GM19452 (cell line): ENCODE data around the gene BIRC7.

ENCODE experiments used
- ATAC-seq: cut with Tn5 transposase; IDR thresholded peaks from one replicate; pipeline ENCODE4 v1.9.1; 2021; ENCODE audit not compliant: unreplicated experiment

The BIRC7 gene

DNA sequence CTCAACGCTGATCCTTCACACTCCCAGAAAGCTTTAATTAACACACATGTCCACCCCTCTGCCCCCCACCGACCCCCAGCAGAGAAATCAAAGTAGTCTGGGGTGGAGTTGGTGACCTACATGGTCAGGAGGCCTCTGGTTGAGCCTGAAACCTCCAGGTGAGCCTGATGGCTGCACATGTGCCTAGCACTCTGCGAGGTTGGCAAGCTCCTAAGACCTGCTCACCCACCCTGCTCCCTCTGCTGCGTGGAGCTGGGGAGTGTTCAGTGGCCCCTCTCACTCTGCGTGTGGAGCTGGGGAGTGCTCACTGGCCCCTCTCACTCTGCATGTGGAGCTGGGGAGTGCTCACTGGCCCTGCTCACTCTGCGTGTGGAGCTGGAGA lies 11.9 kb upstream of the BIRC7 start:
- no peak for ATAC-seq

DNA sequence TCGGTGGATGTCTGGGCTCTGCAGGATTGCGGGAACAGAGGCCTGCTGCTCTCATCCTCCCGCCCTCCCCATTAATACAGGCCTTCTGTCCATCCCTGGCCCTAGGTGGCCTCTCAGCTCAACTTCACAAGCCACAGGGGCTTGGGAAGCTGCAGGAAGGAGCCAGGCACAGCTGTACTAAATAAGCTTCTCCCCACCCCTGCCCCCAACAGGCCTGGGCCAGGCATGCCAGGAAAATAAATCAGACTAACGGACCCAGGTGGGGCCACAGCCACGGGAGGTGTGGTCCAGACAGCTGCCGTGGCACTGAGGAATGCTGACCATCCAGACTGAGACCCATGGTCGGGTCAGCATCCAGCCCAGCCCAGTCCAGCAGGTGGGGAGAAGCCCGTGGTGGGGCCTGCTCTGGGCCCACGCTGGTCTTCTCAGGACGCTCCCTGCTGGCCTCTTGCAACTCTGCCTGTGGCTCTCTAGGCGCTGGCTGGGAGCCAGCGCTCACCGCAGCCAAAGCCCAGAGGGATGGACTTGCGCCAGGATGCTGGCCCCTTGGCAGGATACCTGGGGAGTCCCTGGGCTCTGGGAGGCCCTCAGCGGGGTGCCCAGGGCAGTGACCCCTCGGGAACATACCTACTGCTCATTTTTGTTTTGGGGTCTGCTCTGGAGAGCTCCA lies 11.2 kb upstream of the BIRC7 start:
- ATAC-seq: no peak

DNA sequence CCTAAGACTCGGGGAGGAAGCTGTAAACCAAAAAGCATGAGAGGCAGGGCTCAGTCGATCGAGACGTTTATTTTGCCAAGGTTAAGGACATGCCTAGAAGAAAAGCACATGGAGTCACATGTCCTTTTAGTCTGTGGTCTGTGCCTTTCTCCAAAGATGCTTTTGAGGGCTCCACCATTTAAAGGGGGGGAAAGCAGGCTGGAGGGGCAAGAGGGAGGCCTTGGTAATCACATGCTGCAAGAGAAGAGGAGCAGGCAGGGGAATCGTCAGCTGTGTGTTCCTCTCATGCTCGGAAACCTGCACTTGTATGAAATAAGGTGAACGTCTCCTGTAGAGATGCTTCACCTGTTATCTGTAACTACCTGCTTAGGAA lies 10.6 kb upstream of the BIRC7 start:
- no peak for ATAC-seq

GRCh38 chr20:63226042-63226943 lies 9.4 kb upstream of the BIRC7 start:
- ATAC-seq: no peak

DNA sequence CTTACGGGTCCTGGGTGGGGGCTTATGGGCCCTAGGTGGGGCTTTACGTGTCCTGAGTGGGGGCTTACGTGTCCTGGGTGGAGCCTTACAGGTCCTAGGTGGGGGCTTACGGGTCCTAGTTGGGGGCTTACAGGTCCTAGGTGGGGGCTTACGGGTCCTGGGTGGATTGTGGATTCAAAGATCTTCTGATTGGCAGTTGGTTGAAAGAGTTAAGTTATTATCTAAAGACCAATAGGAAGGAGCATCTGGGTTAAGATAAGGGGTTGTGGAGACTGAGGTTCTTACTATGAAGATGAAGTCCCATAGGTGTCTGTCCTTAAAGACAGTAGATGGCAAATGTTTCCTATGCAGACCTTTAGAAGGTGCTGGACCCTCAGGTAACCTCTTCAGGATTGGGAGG lies 8.4 kb upstream of the BIRC7 start:
- no peak for ATAC-seq

GRCh38 chr20:63228806-63229205 lies 6.9 kb upstream of the BIRC7 start:
- no peak for ATAC-seq

GRCh38 chr20:63230800-63231268 lies 4.9 kb upstream of the BIRC7 start:
- no peak for ATAC-seq

- ATAC-seq: no peak
These were observed 3.3 kb upstream of the BIRC7 start for GRCh38 chr20:63232235-63233060.

- ATAC-seq: no peak
These were observed 2.7 kb upstream of the BIRC7 start for GRCh38 chr20:63233061-63233344.

- no peak for ATAC-seq
These were observed 1.8 kb upstream of the BIRC7 start for GRCh38 chr20:63233924-63234323.

- ATAC-seq: no peak
These were observed 859 bp upstream of the BIRC7 start for GRCh38 chr20:63234693-63235398.

GRCh38 chr20:63236116-63236837 lies 572 bp downstream of the BIRC7 start:
- no peak for ATAC-seq

DNA sequence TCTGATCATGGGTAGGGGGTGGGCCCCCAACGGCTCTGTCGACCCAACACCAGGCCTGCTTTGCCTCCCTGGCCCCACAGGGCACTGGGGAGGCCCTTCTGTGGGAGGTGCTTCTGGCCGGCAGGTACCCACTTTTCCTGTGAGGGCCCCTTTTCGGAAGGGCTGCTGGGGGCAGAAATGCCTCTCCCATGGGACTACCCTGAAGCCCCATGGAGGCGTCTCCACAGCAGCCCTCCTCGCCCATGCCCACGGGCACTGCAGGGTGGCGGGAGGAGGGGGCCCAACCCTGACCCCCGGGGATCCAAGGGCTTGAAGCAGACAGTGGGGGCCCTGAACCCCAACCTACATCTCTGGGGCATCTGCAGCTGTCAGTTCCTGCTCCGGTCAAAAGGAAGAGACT lies 2.3 kb downstream of the BIRC7 start:
- ATAC-seq: no peak

- no peak for ATAC-seq
These were observed 2.9 kb downstream of the BIRC7 start for GRCh38 chr20:63238514-63239125.

DNA sequence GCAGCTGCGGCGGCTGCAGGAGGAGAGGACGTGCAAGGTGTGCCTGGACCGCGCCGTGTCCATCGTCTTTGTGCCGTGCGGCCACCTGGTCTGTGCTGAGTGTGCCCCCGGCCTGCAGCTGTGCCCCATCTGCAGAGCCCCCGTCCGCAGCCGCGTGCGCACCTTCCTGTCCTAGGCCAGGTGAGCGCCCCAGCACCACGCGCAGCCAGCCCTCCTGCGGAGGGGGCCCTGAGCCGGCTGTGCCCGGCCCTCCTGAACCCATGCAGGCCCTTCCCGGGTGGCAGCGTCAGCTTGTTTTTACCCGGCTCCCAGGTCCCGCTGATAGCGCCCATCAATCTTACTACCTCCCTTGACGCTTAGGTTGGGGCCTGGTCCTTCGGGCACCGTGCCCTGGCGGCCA lies 3.7 kb downstream of the BIRC7 start:
- ATAC-seq: no peak

DNA sequence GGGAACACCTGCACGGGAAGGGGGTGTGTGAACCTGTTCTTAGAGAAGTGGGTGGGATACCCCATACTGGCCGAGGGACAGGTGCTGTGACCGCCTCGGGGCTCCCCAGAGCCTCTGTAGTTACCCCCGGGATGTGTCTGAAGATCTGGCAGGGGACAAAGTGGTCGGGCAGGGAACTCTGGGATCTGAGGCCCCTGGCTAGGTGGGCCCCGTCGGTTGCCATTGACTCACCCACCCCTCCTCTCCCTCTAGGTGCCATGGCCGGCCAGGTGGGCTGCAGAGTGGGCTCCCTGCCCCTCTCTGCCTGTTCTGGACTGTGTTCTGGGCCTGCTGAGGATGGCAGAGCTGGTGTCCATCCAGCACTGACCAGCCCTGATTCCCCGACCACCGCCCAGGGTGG lies 4.3 kb downstream of the BIRC7 start:
- ATAC-seq: no peak

DNA sequence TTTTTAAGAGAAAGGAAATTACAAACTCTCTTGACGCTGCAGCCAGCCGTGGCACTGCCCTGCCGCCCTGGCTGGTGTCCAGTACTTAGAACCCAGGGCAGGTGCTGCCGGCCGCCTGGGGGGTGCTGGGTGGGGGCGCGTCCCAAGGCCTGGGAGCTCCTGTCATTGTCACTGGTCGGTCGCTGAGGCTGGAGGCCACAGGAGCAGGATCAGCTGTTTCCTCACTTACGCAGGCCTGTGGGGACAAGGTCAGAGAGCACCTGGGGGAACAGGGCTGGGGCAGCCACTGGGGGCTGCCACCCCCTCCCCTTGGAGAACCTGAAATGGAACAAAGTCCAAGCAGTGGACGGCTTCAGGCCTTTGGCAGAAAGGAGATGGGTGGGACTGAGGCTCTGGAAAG lies 5.6 kb downstream of the BIRC7 start:
- no peak for ATAC-seq

DNA sequence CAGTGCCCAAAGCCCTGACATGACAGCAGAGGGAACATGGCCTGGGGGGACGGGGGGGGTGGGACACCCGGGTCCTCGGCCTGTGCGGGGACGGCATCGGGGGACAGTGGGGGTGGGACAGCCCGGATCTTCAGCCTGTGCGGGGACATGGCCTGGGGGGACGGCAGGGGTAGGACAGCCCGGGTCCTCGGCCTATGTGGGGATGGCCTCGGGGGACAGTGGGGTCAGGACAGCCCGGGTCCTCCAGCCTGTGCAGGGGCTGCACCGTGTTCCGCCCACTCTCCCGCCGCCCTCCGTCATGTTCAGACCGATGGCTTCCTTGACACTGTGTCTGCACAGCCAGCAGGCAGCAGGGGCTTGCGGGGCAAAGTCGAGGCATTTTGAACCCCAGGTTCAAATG lies 7.0 kb downstream of the BIRC7 start:
- ATAC-seq: no peak

DNA sequence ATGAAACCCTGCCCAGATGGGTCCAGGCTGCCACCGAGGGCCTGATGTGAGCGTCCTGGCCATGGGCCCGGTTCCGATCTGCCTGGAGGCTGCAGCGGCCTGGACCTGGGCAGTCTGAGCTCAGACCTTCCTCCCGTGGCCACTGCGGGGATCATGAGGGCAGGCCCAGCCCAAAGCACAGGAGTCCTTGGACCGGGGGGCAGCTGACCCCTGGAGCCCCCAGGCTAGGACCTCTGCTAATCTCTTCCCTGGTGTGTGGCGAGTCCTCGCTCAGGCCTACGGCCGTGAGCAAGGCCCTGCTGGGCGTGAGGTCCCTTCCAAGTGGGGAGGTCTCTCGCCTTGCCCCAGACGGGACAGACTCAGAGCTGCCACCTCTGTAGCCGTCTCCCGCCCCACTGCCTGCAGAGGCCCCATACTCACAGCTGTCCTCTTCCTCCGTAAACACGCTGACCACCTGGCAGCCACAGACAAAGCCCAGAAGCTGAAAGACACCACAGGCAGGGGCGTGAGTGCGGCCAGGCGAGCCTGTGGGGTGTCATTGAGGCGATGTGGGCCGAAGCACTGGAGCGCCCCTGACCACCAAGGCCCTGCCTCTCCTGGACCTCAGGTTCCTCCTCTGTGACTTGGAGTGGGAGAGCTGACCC lies 8.0 kb downstream of the BIRC7 start:
- ATAC-seq: no peak

- ATAC-seq: no peak
These were observed 8.8 kb downstream of the BIRC7 start for GRCh38 chr20:63244468-63244867.
